DMS114 treated with DMSO at 0.1 percent for 48 hours (cell line): ENCODE measurements around the gene BRCA1.

ENCODE experiments used
- DNase-seq: peaks from one replicate; lab custom pipeline; 2025; ENCODE audit not compliant: unreplicated experiment; lab: John Stamatoyannopoulos, UW

The BRCA1 gene

DNA sequence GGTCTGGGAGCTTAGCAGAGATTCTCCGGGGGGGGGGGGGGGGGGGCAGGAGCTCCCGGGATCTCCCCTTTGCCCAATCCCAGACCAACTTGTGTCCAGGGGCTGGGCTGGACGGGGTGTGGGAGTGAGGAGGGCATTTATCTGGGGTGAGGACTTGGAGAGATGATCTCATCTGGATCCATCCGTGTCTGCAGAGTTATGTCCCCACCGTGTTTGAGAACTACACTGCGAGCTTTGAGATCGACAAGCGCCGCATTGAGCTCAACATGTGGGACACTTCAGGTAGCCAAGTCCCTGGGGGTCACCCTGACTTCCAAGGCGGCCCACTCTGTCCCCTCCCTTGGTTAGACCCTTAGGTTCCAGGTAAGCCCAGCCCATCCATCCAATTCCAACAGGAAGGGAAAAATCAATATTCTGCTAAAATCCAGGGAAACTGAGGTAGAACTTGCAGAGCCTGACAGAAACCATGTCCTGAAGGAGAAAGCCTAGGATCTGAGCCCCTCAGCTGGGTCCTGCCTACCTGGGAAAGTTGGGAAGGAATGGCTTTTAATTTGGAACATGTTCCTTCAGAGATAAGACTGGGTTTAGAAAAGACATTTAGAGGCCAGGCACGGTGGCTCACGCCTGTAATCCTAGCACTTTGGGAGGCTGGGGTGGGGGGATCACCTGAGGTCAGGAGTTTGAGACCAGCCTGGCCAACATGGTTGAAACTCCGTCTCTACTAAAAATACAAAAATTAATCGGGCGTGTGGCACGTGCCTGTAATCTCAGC is 99.2 kb downstream of the BRCA1 start:
- no peak for DNase-seq

DNA sequence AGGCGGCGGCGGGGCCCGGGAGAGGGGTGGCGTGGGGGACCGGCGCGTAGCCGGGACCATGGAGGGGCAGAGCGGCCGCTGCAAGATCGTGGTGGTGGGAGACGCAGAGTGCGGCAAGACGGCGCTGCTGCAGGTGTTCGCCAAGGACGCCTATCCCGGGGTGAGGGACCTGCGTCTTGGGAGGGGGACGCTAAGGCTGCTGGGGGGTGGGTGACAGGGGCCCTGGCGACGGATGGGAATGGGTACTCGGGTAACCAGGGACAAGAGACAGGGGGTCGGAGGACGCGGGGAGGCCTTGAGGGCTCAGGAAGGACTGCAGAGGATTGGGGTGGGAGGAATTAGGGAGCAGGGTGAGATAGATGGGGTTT is 99.9 kb downstream of the BRCA1 start:
- DNase-seq, result no peak

DNA sequence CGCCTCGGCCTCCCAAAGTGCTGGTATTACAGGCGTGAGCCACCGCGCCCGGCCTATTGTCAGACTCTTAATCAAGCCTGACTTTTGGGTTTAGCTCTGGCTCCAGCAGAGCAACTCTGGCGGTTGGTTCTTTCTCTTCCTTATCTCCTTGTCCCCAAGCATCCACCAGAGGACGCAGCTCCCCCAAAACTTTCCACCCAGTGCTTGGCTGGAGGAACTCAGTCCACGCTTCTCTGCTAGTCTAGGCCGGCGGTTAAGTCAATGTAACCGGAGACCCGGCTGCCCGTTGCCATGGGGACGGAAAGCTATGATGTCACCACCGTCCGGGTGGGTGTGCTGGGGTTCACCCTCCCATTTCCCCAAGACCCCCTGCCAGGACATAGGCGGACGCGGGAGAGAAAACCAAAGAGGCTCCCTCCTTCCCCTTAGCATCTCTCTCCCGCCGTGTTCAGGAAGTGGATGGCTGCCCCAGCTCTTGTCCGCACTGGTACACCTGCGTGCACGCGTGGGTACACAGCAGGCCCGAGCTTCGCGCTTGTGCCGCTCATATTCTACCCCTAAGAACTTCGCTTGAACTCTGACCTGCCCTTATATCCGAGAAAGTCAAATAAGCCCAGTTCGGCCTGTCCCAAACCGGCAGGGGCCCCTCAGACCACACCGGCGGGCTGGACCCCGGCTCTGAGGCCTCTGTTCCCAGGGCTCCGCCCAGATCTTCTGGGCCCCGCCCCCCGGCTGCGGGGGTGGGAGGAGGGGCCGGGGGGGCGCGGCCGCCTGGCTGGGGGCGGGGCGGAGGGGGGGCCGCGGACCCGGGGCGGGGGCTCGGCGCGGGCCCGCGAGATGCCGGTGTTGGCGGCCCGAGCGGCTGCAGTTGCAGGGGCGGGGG is 100.5 kb downstream of the BRCA1 start, which contains the start of gene RND2:
RND2 (plus strand) TSS at position 825 of the 883 bp plus-strand sequence. CDS start 117 bp downstream, outside the sequence.
- peak; percentile 80 for DNase-seq

DNA sequence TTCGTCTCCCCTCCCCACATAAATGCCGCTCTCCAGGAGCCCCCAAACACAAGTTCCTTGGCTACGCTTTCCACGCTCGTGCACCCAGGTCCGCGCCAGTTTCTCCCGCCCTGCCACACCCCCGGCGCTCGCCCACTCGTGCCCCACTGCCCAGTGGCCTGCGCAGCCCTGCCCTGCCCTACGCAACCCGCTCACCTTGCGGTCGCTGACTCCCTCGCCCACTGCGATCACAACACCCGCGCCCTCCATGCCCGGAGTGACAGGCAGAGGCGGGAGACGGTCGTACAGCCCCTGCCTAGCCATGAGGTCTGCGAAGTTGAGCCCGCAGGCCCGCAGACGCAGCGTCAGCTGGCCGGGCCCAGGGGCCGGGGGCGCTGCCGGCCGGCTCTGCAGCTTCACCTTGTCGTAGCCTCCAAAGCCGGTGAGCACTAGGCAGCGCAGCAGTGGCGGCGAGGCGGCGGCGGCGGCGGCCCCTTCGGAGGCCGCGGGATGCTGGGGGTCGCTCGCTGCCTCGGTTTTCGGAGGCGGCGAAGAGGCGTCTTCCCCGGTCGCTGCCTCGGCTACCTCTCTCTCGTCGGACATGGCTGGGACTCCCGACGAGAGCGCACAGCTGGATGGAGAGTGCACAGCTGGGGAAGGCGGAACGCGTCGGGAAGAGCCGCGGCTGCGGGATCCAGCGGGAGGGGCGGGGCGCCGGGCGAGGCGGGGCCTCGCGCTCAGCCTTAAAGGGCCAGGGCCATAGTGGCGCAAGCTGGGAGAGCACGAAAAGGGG is 103.2 kb downstream of the BRCA1 start, which contains the start of gene VAT1:
VAT1 (minus strand) TSS at position 645 of the 772 bp plus-strand sequence; CDS start at position 582, 63 bp downstream.
- peak; percentile 69 for DNase-seq

DNA sequence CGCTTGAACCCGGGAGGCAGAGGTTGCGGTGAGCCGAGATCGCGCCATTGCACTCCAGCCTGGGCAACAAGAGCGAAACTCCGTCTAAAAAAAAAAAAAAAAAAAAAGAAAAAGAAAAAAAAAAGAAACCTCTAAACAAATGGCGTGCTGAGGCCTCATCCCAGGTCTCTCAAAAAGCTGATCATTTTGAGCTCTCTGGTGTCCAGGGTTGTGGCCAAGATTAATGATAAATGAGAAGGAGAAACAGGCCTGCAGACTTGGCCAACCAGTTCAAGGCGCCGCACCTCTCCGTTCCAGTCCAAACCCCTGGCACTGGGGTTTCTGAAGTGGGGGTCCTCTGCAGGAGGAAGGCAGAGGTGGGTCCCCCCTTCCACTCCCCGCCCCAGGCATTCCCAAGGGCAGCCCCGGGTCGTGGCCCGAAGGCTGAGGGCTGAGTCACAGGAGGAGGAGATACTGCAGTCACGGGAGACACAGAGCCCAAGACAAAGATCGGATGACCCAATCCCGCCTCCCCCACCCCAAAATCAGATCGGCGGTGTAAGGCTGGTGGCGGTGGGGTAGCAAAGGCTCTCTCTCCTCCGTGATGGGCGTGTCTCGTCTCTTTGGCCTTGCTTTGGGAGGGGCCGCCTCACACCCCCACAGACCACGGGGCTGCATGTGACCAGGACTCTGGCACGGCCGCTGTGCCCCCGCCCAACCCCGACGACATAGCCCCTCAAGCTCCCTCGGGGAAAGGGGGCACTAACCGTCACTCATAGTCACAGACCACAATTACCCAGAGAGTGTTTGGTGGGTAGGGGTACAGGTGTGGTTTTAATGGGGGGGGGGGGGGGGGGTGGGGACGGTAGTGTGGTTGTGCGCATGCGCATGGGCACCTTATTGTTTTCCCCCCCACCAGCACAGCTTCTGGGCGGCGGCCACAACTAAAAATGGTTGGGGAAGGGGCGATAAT is 104.1 kb downstream of the BRCA1 start:
- peak; percentile 23 for DNase-seq

DNA sequence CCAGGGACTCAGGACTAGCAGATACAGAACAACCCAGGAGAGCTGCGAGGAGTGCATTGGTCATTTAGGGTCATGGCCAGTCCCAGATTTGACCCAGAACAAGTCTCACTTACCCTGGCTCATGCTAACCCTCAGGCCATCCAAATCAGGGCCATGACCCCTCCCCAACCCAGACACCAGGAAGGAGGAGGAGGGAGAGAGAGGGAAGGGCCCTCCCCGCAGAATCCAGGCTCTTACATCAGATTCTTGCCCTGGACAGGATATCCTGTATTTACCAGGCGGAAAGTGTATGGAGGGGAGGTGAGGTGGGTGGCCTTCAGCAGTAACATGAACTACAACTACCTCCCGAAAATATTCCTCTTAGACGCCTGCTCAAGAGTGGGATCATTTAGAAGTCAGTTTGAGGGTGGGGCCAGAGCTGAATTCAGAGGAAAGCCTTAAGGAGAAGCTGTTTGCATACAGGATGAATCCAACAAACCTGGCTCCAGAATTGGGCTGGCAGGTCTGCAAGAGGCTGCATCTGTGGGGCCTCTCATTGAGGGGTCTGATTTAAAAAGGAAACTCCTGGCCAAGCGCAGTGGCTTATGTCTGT is 105.0 kb downstream of the BRCA1 start:
- no peak for DNase-seq

DNA sequence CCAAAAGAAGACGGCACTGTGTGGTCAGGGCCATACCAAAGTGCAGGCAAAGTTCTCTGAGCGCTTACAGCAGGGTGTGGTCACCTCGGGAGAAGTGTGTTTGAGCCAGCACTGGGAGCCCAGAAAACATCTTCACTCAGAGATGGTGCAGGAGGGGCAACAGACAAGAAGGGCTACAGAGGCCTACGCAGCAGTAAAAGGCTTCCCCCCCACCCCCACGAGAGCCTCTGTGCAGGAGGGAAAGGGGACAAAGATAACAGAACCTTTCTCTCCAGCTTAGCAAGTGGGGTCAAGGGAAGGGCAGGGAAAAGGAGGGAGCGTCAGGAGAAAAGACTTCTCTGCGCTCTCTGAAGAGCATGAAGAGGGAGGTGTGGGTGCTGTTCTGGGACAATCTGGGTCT is 105.7 kb downstream of the BRCA1 start:
- no peak for DNase-seq

DNA sequence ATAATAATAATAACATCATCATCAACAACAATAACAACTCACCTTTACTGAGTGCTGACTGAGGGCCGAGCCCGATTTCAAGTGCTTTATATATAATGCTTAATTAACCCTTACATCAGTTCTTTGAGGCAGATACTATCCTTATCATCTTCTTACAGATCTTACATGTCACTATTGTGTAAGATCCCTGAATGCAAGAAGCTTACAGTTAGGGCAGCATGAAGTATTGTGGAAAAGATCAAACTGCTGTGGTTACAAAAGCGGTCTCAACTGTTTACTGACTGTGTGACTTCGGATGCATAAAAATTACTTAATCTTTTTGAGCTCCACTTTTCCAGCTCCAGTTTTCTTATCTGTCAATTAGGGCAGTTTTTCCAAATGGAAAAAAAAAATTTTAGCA is 106.2 kb downstream of the BRCA1 start:
- DNase-seq, result no peak

DNA sequence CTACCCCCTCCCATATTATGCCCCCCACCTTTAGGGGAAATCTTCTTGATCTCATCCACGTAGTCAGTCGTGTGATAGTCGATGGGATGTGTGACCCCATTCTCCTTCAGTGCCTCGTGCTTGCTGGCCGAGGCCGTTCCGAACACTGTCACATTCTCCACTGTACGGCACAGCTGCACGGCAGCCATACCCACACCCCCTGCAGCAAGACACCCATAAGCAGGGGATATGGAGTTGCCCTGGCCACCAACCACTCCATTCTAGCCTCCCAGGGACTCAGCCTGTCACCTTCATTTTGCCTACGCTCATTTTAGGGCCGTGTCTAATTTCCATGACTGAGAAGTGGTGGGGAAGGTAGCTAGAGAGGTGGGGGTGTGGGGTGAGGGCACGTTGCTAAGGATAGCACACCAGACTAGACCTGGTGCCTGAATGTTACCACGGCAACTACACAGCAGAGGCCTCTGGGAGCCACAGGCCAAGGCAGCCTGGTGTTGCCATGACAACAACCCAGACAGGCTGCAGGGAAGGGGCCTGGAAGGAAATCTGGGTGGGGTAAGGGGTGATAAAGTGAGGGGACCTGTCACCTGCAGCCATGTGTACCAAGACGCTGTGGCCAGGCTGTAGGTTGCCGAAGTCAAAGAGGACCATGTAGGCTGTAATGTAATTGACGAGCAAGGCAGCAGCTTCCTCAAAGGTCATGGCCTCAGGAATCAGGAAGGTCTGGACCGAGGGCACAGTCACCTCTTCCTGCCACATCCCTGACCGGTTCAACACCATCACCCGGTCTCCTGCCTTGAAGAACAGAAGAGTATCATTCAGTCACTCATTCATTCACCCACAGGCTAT is 106.9 kb downstream of the BRCA1 start:
- DNase-seq, result no peak

DNA sequence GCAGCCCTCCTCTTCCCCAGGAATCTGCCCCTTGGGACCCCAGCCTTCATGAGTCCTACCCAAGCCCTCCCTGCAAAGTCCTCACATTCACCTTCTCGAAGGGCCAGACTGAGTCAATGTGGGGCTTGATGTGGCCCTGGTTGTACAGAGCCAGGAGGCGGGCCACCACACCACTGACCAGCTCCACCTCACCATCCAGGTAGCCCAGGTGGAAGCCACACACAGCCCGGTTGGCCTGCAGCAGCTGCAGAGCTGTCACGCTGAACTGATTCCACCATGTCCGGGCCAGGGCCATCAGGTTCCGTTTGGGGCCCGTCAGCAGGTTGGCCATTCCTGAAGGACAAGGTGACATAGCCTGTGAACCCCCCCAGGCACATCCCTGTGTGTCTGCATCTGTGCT is 108.9 kb downstream of the BRCA1 start:
- no peak for DNase-seq

DNA sequence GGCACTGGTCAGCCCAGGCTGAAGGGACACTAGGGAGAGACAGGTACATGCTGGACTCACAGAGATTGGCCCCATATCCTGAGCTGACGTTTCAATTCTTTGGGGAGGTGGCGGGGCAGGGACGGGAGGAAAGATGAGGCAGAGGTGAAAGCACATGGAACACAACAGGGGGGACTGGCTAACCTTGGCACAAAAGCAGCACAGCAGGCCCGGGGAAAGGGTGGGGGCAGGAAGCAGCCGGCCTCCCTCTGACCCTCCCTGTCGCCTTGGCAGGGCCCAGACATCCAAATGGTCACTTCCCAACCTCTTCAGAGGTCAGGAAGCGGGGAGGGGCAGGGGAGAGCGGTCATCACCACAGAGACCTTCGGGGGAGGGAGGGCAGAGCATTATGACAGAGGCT is 109.6 kb downstream of the BRCA1 start:
- DNase-seq, result no peak

DNA sequence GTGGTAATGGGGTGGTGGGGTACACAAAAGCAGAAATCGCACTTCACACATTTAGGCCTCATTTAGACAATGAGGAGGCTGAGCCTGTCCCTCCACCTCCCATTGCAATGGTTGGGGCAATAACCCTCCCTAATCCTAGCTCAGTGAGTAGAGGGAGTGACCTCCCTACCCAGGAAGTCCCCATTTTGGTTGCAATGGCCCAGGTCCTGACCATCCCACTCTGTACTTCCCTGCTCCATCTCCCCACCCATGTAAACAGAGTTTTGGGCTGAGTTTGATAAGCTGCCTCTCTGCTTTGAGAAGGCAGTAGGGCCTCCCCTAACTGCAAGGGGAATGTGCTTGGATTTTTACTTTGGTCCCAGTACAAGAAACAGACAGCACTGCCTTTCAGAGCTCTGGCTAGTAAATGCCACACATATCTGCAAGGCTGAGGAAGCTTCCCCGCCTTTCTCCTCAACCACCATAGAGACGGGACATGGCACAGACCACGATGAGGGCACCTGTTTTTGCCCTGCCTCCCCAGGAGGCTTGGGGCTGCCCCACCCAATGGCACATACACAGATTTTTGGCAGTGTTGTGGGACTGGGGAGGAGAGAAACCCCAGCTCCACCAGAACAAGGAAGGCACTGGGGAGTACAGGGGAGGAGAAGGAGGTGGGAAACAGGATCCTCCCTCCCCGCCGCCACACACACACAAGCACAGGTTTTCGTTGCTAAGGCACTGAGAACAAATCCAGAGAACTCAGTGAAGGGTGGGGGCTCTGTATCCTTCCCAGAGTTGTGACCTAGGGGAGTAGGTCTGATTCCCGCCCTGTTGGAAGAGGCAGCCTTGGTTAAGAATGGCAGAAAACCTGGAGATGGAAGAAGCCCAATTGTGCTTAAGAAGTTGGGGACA is 110.3 kb downstream of the BRCA1 start:
- no peak for DNase-seq

DNA sequence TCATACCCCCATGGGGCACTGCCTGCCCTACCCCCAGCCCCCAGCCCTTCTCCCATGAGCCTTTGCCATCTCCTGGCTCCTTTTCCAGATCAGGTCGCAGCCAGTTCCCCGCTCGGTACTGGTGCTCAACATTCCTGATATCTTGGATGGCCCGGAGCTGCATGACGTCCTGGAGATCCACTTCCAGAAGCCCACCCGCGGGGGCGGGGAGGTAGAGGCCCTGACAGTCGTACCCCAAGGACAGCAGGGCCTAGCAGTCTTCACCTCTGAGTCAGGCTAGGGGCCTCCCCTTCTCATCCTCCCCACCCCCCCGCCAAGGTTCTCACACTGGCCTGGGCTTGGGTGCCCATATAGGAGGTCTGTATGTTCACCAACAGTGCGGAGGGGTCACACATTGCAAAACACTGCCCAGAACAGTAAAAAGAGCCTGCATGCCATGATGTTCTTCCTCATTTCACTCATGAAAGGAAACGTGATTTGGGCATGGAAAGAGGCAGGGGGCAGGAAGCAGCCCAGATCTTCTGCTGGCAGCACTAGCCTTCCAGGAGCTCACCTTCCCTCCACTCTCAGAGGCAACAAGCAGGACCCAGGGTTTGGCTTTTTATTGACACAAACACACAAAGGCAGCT is 111.0 kb downstream of the BRCA1 start:
- DNase-seq, result no peak

DNA sequence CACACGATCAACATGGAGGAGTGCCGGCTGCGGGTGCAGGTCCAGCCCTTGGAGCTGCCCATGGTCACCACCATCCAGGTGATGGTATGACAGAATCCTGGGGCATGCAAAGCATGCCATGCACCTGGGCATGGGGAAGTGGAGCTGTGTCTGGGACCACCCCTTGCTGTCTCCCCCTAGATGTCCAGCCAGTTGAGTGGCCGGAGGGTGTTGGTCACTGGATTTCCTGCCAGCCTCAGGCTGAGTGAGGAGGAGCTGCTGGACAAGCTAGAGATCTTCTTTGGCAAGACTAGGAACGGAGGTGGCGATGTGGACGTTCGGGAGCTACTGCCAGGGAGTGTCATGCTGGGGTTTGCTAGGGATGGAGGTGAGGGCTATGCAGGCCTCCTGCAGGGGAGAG is 111.9 kb downstream of the BRCA1 start:
- DNase-seq, result no peak

DNA sequence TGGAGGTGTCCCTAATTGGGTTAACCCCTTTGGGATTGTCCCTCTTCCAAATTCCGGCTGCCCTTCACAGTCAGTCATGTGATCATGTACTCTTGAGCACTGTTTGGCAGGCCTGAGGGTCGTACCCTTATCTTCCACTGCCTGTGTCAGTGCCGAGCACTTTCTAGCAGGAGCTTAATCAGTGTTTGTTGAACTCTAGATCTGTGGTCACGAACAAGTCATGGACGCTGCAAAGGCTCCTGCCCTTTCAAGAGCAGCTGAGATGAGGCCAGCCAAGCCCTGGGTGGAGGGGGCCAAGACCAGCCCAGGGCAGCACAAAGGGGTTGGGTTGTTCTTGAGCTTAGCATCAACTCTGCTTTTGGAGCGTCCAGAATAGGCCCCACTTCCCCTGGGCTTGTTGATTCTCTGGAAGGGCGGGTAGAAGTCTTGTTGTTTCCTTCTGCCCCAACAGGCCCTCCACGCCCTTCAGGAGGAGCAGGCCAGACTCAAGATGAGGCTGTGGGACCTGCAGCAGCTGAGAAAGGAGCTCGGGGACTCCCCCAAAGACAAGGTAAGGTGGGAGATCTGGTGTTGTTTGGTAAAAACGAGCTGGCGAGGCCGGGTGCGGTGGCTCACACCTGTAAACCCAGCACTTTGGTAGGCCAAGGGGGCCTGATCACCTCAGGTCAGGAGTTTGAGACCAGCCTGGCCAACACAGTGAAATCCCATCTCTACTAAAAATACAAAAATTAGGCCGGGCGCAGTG is 113.3 kb downstream of the BRCA1 start:
- DNase-seq, result no peak

DNA sequence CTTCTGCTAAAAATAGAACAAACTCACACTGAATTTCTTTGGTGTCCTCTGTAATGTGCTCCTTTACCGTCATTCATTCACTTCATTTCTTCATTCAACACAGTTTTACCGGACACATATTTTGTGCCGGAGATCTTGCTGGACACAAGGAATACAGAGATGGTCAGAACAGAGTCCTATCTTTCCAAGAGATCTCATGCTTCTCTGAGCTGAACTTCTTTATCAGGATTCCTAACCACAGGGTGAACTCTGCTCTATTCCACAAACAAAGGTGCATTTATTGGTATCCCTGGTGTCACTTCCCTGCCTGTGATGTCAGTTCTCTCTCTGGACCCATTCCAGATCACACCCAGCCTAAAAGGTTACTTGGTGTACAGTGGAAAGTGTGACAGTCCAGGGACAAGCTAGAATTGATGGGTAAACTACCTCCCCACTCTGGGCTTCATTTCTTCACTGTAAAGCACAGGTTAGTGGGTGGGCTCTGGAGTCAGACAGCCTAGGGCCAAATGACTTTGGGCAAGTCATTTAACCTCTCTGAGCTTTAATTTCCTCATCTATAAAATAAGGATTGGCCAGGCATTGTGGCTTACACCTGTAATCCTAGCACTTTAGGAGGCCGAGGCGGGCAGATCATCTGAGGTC is 114.4 kb downstream of the BRCA1 start:
- DNase-seq, result no peak
